Mesenchymal stem cell (in vitro differentiated cells and primary cell): ENCODE measurements around the gene MYO1E.

Experiments
- DNase-seq: peaks from one replicate; pipeline ENCODE4 v3.0.0-alpha.2; 2013
- H2AFZ ChIP-seq: one replicate; pipeline ENCODE4 v1.6.1; 2013; ENCODE audit warnings: low read depth, mild to moderate bottlenecking, control low read depth, inconsistent platforms, low read length, moderate library complexity
- H2AK5ac ChIP-seq: 2 replicates; pipeline ENCODE4 v1.6.1; 2013; ENCODE audit warnings: low read length, moderate library complexity, mild to moderate bottlenecking, inconsistent platforms; ENCODE audit not compliant: severe bottlenecking
- H2BK120ac ChIP-seq: one replicate; pipeline ENCODE4 v1.6.1; 2013; ENCODE audit warnings: low read depth, mild to moderate bottlenecking, inconsistent platforms, low read length, moderate library complexity
- H2BK12ac ChIP-seq, 2 experiments: one replicate each; pipeline ENCODE4 v1.6.1; 2013; ENCODE audit warnings: inconsistent platforms in 2 of 2, low read length in 2 of 2, mild to moderate bottlenecking in 2 of 2, moderate library complexity in 2 of 2, control low read depth in 1 of 2
- H2BK15ac ChIP-seq: one replicate; pipeline ENCODE4 v1.6.1; 2013; ENCODE audit warnings: mild to moderate bottlenecking, low read depth, inconsistent platforms; ENCODE audit not compliant: poor library complexity, severe bottlenecking
- H2BK5ac ChIP-seq: 2 replicates; pipeline ENCODE4 v1.6.1; 2013; ENCODE audit warnings: low read depth, mild to moderate bottlenecking, low read length, control low read depth, inconsistent platforms; ENCODE audit not compliant: poor library complexity, severe bottlenecking
- H3K14ac ChIP-seq, 2 experiments: one replicate each; pipeline ENCODE4 v1.6.1; 2013; ENCODE audit warnings: inconsistent platforms in 2 of 2, low read length in 2 of 2, control low read depth in 1 of 2, mild to moderate bottlenecking in 1 of 2, moderate library complexity in 1 of 2
- H3K18ac ChIP-seq, 2 experiments: one replicate each; pipeline ENCODE4 v1.6.1; 2013; ENCODE audit warnings: inconsistent platforms in 2 of 2, low read length in 2 of 2, control low read depth in 1 of 2, low read depth in 1 of 2, mild to moderate bottlenecking in 1 of 2
- H3K23ac ChIP-seq, 2 experiments: one replicate each; pipeline ENCODE4 v1.6.1; 2013; ENCODE audit warnings: inconsistent platforms in 2 of 2, low read length in 2 of 2, mild to moderate bottlenecking in 2 of 2, moderate library complexity in 2 of 2, control low read depth in 1 of 2
- H3K27ac ChIP-seq: 2 replicates; pipeline ENCODE4 v1.5.1; 2013; ENCODE audit warnings: mild to moderate bottlenecking, moderate library complexity, low read length, control low read depth, inconsistent platforms; ENCODE audit not compliant: poor library complexity, severe bottlenecking
- H3K27me3 ChIP-seq, 2 experiments: 2 replicates each; pipeline versions ENCODE4 v1.6.1 to v1.7.0; 2013; ENCODE audit warnings: low read length in 2 of 2, mild to moderate bottlenecking in 2 of 2, moderate library complexity in 2 of 2, control low read depth in 1 of 2, inconsistent platforms in 1 of 2; ENCODE audit not compliant: control insufficient read depth in 1 of 2, insufficient read depth in 1 of 2
- H3K36me3 ChIP-seq, 2 experiments: 2 replicates each; pipeline versions ENCODE4 v1.6.1 to v1.7.0; 2013; ENCODE audit warnings: low read length in 2 of 2, control low read depth in 1 of 2, inconsistent platforms in 1 of 2, low read depth in 1 of 2, mild to moderate bottlenecking in 1 of 2; ENCODE audit not compliant: insufficient read depth in 2 of 2, control insufficient read depth in 1 of 2
- H3K4ac ChIP-seq, 2 experiments: one replicate each; pipeline ENCODE4 v1.6.1; 2013; ENCODE audit warnings: inconsistent platforms in 2 of 2, low read length in 2 of 2, mild to moderate bottlenecking in 2 of 2, moderate library complexity in 2 of 2, control low read depth in 1 of 2, low read depth in 1 of 2
- H3K4me1 ChIP-seq: 2 replicates; pipeline ENCODE4 v1.6.1; 2013; ENCODE audit warnings: low read depth, low read length, control low read depth; ENCODE audit not compliant: control insufficient read depth, insufficient read depth
- H3K4me2 ChIP-seq: 2 replicates; pipeline ENCODE4 v1.6.1; 2013; ENCODE audit warnings: low read length, mild to moderate bottlenecking, inconsistent platforms; ENCODE audit not compliant: poor library complexity, severe bottlenecking
- H3K4me3 ChIP-seq, 2 experiments: 2 replicates each; pipeline versions ENCODE4 v1.5.1 to v1.7.0; 2013; ENCODE audit warnings: low read length in 2 of 2, mild to moderate bottlenecking in 2 of 2, control low read depth in 1 of 2, low read depth in 1 of 2; ENCODE audit not compliant: insufficient read depth in 1 of 2
- H3K79me1 ChIP-seq: replicated peaks from 2 replicates; pipeline ENCODE4 v1.6.1; 2013; ENCODE audit warnings: mild to moderate bottlenecking, control low read depth, low read length, inconsistent platforms; ENCODE audit not compliant: poor library complexity, severe bottlenecking
- H3K9ac ChIP-seq: 2 replicates; pipeline ENCODE4 v1.7.0; 2013; ENCODE audit warnings: mild to moderate bottlenecking, low read length, moderate library complexity
- H3K9me3 ChIP-seq: 2 replicates; pipeline ENCODE4 v1.7.0; 2013; ENCODE audit warnings: mild to moderate bottlenecking, low read length; ENCODE audit not compliant: control insufficient read depth
- H4K8ac ChIP-seq: one replicate; pipeline ENCODE4 v1.6.1; 2013; ENCODE audit warnings: inconsistent platforms, mild to moderate bottlenecking, low read length, moderate library complexity
- H4K91ac ChIP-seq: one replicate; pipeline ENCODE4 v1.6.1; 2013; ENCODE audit warnings: mild to moderate bottlenecking, low read length, inconsistent platforms
- WGBS: methylation state at CpG from one replicate; pipeline ENCODE4 v1.1.7; 2013; ENCODE audit warnings: mixed read lengths; 5-methylcytosine and 5-hydroxymethylcytosine counted together

Gene MYO1E

DNA sequence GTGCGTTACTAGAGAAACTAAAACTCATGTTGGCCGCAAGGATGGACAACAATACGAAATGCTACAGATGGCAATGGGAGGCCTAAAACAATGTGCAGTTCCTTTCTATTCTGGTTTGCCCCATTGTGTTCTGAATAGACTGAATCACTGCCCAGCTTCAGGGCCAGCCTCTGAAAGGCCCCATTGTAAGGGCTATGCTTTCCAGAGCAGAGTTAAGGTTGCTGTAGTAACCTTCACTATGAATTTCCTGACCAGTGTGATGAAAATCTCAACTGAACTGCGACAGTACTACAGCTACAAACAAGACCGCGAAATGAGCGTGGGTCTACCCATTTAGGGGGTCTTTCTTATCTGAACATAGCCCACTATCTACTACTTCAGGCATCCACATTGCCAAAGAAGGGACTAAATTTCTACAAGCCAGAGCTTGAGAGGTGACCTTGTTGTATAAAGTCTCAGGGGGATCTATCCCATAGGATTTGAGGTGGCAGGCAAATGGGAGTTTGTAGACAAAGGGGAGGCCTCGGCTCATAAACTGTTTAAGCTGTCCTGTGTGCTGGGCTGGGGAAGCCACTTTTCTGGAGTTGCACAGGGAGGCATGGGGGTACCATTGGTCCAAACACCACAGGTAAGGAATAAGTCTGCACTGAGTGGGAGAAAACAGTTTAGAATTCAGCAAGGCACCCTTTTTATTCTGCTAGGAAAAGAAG lies 80.1 kb downstream of the MYO1E start:
- Histone ChIP-seq H3K9ac (peak overlapping the region; percentile 10), H3K27me3 (no peaks in the 10 kb centered on the region), H3K4me1 (peaks cover 23% of the 10 kb centered on the region), H4K91ac (no peak overlapping the region), H3K36me3 (peaks cover 0 to 23% of the 10 kb centered on the region in 2 experiments), H3K23ac (no peak overlapping the region), H3K4ac (no peak overlapping the region), H2BK120ac (no peak overlapping the region), H3K9me3 (no peaks in the 10 kb centered on the region), H2BK5ac (no peak overlapping the region), H4K8ac (no peak overlapping the region), H2AK5ac (peak overlapping the region; percentile 95), H3K4me3 (no peak overlapping the region), H3K27ac (peak overlapping the region; percentile 22), H2AFZ (no peak overlapping the region), H2BK12ac (peak overlapping the region; percentile 38 to 77), H2BK15ac (no peak overlapping the region), H3K4me2 (no peak overlapping the region), H3K14ac (no peak overlapping the region), H3K79me1 (peaks cover 11% of the 10 kb centered on the region), H3K18ac (peak overlapping the region; percentile 5 to 14)
- WGBS: 85% methylated on average over 8 of the region's 8 CpGs
- no peak for DNase-seq

DNA sequence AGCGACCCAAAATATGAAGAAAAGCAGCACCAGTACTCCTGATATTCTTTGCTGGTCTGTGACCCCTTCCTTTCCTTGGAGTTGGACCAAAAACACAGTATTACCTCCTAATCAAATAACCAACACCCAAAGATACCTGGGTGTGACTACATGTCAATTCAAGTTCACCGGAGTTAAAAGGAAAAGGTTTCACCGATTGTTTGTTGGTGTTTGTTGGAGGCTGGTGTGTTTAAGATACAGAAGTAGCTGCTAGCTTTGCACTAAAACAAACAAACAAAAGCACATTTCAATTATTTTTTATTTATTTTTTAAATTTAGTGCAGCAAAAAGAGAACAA lies 81.5 kb downstream of the MYO1E start:
- no peak overlapping the region for H3K4me3 ChIP-seq
- no peak overlapping the region for H3K18ac ChIP-seq
- H4K91ac ChIP-seq: no peak overlapping the region
- peaks cover 0 to 35% of the 10 kb centered on the region in 2 experiments for H3K36me3 ChIP-seq
- no peak overlapping the region for H4K8ac ChIP-seq
- no peak overlapping the region for H2BK15ac ChIP-seq
- H2AFZ ChIP-seq: no peak overlapping the region
- H3K27ac ChIP-seq: no peak overlapping the region
- H2BK120ac ChIP-seq: no peak overlapping the region
- peaks cover 23% of the 10 kb centered on the region for H3K79me1 ChIP-seq
- H2AK5ac ChIP-seq: peak overlapping the region; percentile 2
- no peaks in the 10 kb centered on the region for H3K27me3 ChIP-seq
- H3K9me3 ChIP-seq: no peaks in the 10 kb centered on the region
- no peak overlapping the region for H3K9ac ChIP-seq
- H3K14ac ChIP-seq: no peak overlapping the region
- peaks cover 17% of the 10 kb centered on the region for H3K4me1 ChIP-seq
- no peak overlapping the region for H3K4ac ChIP-seq
- H2BK12ac ChIP-seq: no peak overlapping the region
- no peak overlapping the region for H3K23ac ChIP-seq
- 97% methylated on average over 1 of the region's 3 CpGs for WGBS
- no peak overlapping the region for H2BK5ac ChIP-seq
- no peak for DNase-seq
- no peak overlapping the region for H3K4me2 ChIP-seq

DNA sequence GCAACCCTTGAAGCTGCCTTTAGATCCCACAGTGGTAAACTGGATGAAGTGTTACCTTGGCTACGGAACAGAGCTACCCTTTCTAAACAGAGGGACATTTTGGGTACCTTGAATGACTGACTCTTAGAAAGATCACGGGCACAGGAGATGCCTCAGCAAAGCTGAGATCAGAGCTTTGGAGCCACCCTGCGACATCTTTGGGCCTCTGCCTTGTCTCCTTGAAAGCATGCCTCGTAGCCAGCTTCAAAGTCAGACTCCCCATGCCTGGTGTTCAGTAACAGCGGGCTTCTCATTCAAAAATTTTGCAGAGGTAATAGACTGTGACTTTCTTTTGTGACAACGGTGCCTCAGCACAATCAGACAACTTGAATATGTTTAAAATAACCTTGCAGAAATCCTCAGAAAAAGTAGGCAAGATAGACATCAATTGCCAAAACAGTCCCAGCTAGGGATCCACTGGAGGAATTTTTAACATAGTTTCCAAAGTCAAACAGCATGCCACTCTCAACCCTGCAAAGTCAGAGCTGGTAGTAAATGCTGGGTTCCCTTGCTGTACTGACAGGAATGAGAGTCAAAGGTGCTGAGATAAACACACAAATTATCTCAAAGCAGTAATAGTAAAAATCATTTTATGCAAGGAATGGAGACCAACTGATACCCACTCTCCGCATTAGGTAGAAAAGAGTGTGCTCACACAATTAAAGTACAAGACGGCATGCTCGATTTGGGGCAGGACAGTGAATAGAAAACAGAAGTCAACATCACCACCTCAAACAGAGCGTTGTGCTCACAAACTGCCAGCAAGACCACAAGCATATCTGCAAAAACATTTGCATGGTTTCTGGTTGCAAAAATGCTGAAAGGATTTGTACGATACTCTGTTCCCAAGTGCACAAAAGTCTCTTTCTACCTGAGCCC lies 82.1 kb downstream of the MYO1E start:
- no peak overlapping the region for H3K23ac ChIP-seq
- H2BK15ac ChIP-seq: no peak overlapping the region
- DNase-seq: no peak
- no peak overlapping the region for H3K4ac ChIP-seq
- no peak overlapping the region for H2AFZ ChIP-seq
- no peak overlapping the region for H3K9ac ChIP-seq
- no peak overlapping the region for H2BK12ac ChIP-seq
- WGBS: 89% methylated on average over 11 of the region's 11 CpGs
- H4K91ac ChIP-seq: no peak overlapping the region
- no peak overlapping the region for H2BK5ac ChIP-seq
- H3K18ac ChIP-seq: no peak overlapping the region
- H2AK5ac ChIP-seq: peak overlapping the region; percentile 19
- H4K8ac ChIP-seq: no peak overlapping the region
- H3K79me1 ChIP-seq: peaks cover 26% of the 10 kb centered on the region
- H3K9me3 ChIP-seq: no peaks in the 10 kb centered on the region
- no peak overlapping the region for H3K14ac ChIP-seq
- peaks cover 0 to 35% of the 10 kb centered on the region in 2 experiments for H3K36me3 ChIP-seq
- no peak overlapping the region for H3K4me3 ChIP-seq
- no peak overlapping the region for H3K4me2 ChIP-seq
- peaks cover 14% of the 10 kb centered on the region for H3K4me1 ChIP-seq
- H2BK120ac ChIP-seq: no peak overlapping the region
- no peak overlapping the region for H3K27ac ChIP-seq
- no peaks in the 10 kb centered on the region for H3K27me3 ChIP-seq

DNA sequence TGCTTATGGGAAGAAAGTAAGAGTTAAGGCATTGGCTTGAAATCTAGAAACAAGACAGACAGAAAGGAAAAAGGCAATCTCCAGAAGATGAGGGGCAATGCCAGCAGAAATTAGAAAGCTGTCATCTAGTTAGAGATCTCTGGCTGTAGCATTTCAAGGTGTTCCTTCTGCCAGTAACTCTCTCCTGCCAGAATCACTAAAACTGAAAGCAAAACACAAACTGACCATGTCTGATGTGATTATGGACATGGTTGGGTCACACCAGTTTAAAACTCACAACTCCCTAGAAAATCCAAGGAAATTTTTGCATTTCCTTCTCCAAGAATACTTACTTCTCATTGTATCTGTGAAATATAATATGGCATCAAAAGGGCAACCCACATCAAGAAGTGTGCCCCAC lies 83.1 kb downstream of the MYO1E start:
- H2BK15ac ChIP-seq: no peak overlapping the region
- H3K79me1 ChIP-seq: peaks cover 26% of the 10 kb centered on the region
- H3K9ac ChIP-seq: peak overlapping the region; percentile 24
- H3K4me2 ChIP-seq: no peak overlapping the region
- no peak overlapping the region for H3K23ac ChIP-seq
- H4K8ac ChIP-seq: no peak overlapping the region
- no peak overlapping the region for H2BK12ac ChIP-seq
- no peak overlapping the region for H3K4me3 ChIP-seq
- H3K9me3 ChIP-seq: no peaks in the 10 kb centered on the region
- no peak overlapping the region for H2AFZ ChIP-seq
- H3K36me3 ChIP-seq: peaks cover 0 to 35% of the 10 kb centered on the region in 2 experiments
- H3K14ac ChIP-seq: no peak overlapping the region
- no peaks in the 10 kb centered on the region for H3K27me3 ChIP-seq
- no peak overlapping the region for H3K18ac ChIP-seq
- no peak for DNase-seq
- H4K91ac ChIP-seq: no peak overlapping the region
- H3K27ac ChIP-seq: no peak overlapping the region
- H2AK5ac ChIP-seq: no peak overlapping the region
- H2BK5ac ChIP-seq: no peak overlapping the region
- H3K4me1 ChIP-seq: peaks cover 8% of the 10 kb centered on the region
- H3K4ac ChIP-seq: no peak overlapping the region
- no peak overlapping the region for H2BK120ac ChIP-seq
